K562 (cell line): Measurements from ENCODE around the gene OXA1L. TPM values are rescaled to one million over a fixed set of nuclear protein-coding genes. Genes with fewer than 3 reads are reported as not detected.

Source experiments
- ATAC-seq: fragments of 200-7000 bp; cut with Tn5 transposase; 3 replicates; pipeline ENCODE4 v1.9.1; 2020; ENCODE audit warnings: moderate library complexity
- BruUV-seq: library from RNA; stranded (reverse); fragments of 400-500 nt; replicated peaks from 2 replicates; lab custom pipeline; 2021; lab: Mats Ljungman, UMichigan
- CTCF ChIA-PET: fragments of 300-600 bp; formaldehyde crosslinking; extraction: SDS; loops from one replicate; lab custom pipeline; 2021; ENCODE audit warnings: low intra/inter-chr PET ratio; lab: Yijun Ruan, JAX
- POLR2A ChIA-PET: fragments of 300-600, 350-650 bp; sonication (Branson Sonifier 250); formaldehyde crosslinking; extraction: SDS; loops from one replicate; lab custom pipeline; 2021; ENCODE audit warnings: antibody characterized with exemption, inconsistent platforms; lab: Yijun Ruan, JAX
- DNase-seq, 4 experiments: peaks; one replicate each; pipeline versions ENCODE4 v3.0.0 to v3.0.0-alpha.2; 2011 to 2018; ENCODE audit warnings: low spot score in 3 of 4, mixed read lengths in 3 of 4; ENCODE audit errors: extremely low read depth in 1 of 4
- FAIRE-seq: peaks from 2 replicates; lab custom pipeline; 2011; peaks lifted over from hg19 to GRCh38; lab: Jason Lieb, UNC
- H2AFZ ChIP-seq: 2 replicates; pipeline ENCODE4 v1.6.0; 2011; ENCODE audit warnings: low read depth, low read length, control low read depth, inconsistent platforms
- H3K27ac ChIP-seq: fragments of 200-600 bp; 3 replicates; pipeline ENCODE4 v1.8.0; 2011; ENCODE audit warnings: low read depth, mild to moderate bottlenecking, control low read depth, inconsistent platforms, low read length, moderate library complexity, mixed read lengths; ENCODE audit errors: extremely low read depth
- H3K27me3 ChIP-seq, 2 experiments: fragments of 300-600 bp in 1 of 2; 2 replicates in 1 of 2; 3 replicates in 1 of 2; pipeline versions ENCODE4 v1.6.0 to v1.8.0; 2011; ENCODE audit warnings: inconsistent platforms in 2 of 2, low read length in 2 of 2, mild to moderate bottlenecking in 1 of 2, mixed read lengths in 1 of 2, moderate library complexity in 1 of 2; ENCODE audit not compliant: control insufficient read depth in 2 of 2, insufficient read depth in 2 of 2
- H3K36me3 ChIP-seq: fragments of 300-600 bp; 3 replicates; pipeline ENCODE4 v1.8.0; 2011; ENCODE audit warnings: mild to moderate bottlenecking, low read length, inconsistent platforms; ENCODE audit not compliant: control insufficient read depth, insufficient read depth
- H3K4me1 ChIP-seq, 2 experiments: fragments of 200-600 bp in 1 of 2; replicated peaks in 1 of 2; 2 replicates in 1 of 2; 3 replicates in 1 of 2; pipeline versions ENCODE4 v1.5.1 to v1.8.0; 2011; ENCODE audit warnings: inconsistent platforms in 2 of 2, low read length in 2 of 2, mild to moderate bottlenecking in 1 of 2, mixed read lengths in 1 of 2, moderate library complexity in 1 of 2; ENCODE audit not compliant: control insufficient read depth in 2 of 2, insufficient read depth in 2 of 2
- H3K4me2 ChIP-seq: 2 replicates; pipeline ENCODE4 v1.6.1; 2011; ENCODE audit warnings: low read length, control low read depth, inconsistent platforms, mixed read lengths; ENCODE audit not compliant: insufficient read depth
- H3K4me3 ChIP-seq: fragments of 200-600 bp; sonication (generic), shearing (Covaris generic); 2 replicates; pipeline ENCODE4 v1.5.1; 2016; ENCODE audit warnings: control low read depth, inconsistent platforms
- H3K79me2 ChIP-seq: fragments of 200-600 bp; 3 replicates; pipeline ENCODE4 v1.8.0; 2011; ENCODE audit warnings: low read length, inconsistent platforms; ENCODE audit not compliant: control insufficient read depth, insufficient read depth
- H3K9ac ChIP-seq, 2 experiments: 2 replicates each; pipeline versions ENCODE4 v1.6.0 to v1.6.1; 2011; ENCODE audit warnings: low read depth in 2 of 2, low read length in 2 of 2, control low read depth in 1 of 2, inconsistent platforms in 1 of 2, mild to moderate bottlenecking in 1 of 2, mixed read lengths in 1 of 2; ENCODE audit not compliant: insufficient read depth in 1 of 2
- H3K9me1 ChIP-seq: one replicate; pipeline ENCODE4 v1.6.0; 2011; ENCODE audit warnings: inconsistent platforms, mild to moderate bottlenecking, low read length, moderate library complexity; ENCODE audit not compliant: control insufficient read depth, insufficient read depth
- H3K9me3 ChIP-seq: replicated peaks from 2 replicates; pipeline ENCODE4 v1.5.1; 2011; ENCODE audit warnings: low read depth, low read length, inconsistent platforms; ENCODE audit not compliant: control insufficient read depth, insufficient read depth
- H4K20me1 ChIP-seq: replicated peaks from 2 replicates; pipeline ENCODE4 v1.6.1; 2011; ENCODE audit warnings: low read length, inconsistent platforms, mixed read lengths; ENCODE audit not compliant: control insufficient read depth, insufficient read depth
- ASH1L ChIP-seq: fragments of 450-650 bp; IDR thresholded peaks from 2 replicates; pipeline ENCODE4 v1.6.1; 2018; ENCODE audit warnings: borderline replicate concordance, mild to moderate bottlenecking, low read depth; ENCODE audit not compliant: partially characterized antibody
- CBFA2T3 ChIP-seq: fragments of 450-650 bp; IDR thresholded peaks from 2 replicates; pipeline ENCODE4 v1.6.1; 2017
- CEBPB ChIP-seq: fragments of 450-650 bp; IDR thresholded peaks from 2 replicates; pipeline ENCODE4 v1.6.1; 2016; ENCODE audit warnings: missing genetic modification characterization, missing compliant biosample characterization
- CEBPG ChIP-seq, 3 experiments: fragments of 200-800 bp in 1 of 3; sonication (Bioruptor generic) in 1 of 3; sonication (generic) in 1 of 3; formaldehyde crosslinking in 1 of 3; IDR thresholded peaks in 2 of 3; conservative IDR thresholded peaks in 1 of 3; 2 replicates each; pipeline versions ENCODE4 v1.6.1 to v1.8.0; 2016 to 2022; ENCODE audit warnings: missing compliant biosample characterization in 2 of 3, missing genetic modification characterization in 2 of 3, mild to moderate bottlenecking in 1 of 3, missing genetic modification reagents in 1 of 3
- NR3C1 ChIP-seq: sonication (generic); formaldehyde crosslinking; IDR thresholded peaks from 2 replicates; pipeline ENCODE4 v1.8.1; 2022; ENCODE audit warnings: missing genetic modification reagents
- PRPF4 ChIP-seq: fragments of 200-400 bp; formaldehyde crosslinking; IDR thresholded peaks from one replicate; pipeline ENCODE4 v1.6.1; 2017; ENCODE audit warnings: low read length, low read depth, mild to moderate bottlenecking; ENCODE audit not compliant: insufficient read depth, poor library complexity, severe bottlenecking
- SMARCA5 ChIP-seq: fragments of 450-650 bp; IDR thresholded peaks from 2 replicates; pipeline ENCODE4 v1.6.1; 2016
- ZNF785 ChIP-seq: fragments of 250-450 bp; sonication (Bioruptor Pico); IDR thresholded peaks from 2 replicates; pipeline ENCODE4 v1.4.0; 2020; ENCODE audit warnings: mild to moderate bottlenecking
- WGBS: fragments of 100-300 bp; shearing (Covaris generic); methylation state at CpG from one replicate; pipeline ENCODE4 v1.1.6; 2016; ENCODE audit warnings: low coverage, mixed read lengths; ENCODE audit not compliant: insufficient coverage; ENCODE audit errors: missing lambda C conversion rate; 5-methylcytosine and 5-hydroxymethylcytosine counted together
- in situ Hi-C: fragments of 300-500 bp; cut with MboI; formaldehyde crosslinking; loops from 4 replicates; pipeline ENCODE4 v1.15.0; 2018; ENCODE audit warnings: inconsistent platforms, mixed read lengths
- intact Hi-C: fragments of 100-400 bp; cut with micrococcal nuclease; formaldehyde crosslinking; loops from 2 replicates; pipeline ENCODE4 v1.14.2; 2022
- polyA plus RNA-seq, 8 experiments: library from polyadenylated mRNA; depleted of rRNA in 4 of 8; stranded (reverse) in 5 of 8; unstranded in 3 of 8; fragments of >200 nt; fragmentation: Nextera tagmentation in 2 of 8; fragmentation: Illumina TruSeq in 1 of 8; extraction: Ambion mirVana in 2 of 8; extraction: Trizol in 1 of 8; gene quantifications; 2 replicates each; pipeline versions ENCODE4 v1.2.1 to v1.2.3, GENCODE V29; 2011 to 2014; ENCODE audit warnings: inconsistent platforms in 1 of 8, missing spikeins in 1 of 8
- total RNA-seq, 7 experiments: library from RNA; depleted of rRNA in 6 of 7; stranded (reverse); fragments of >200 nt in 6 of 7; fragmentation: Illumina TruSeq in 2 of 7; extraction: Trizol in 2 of 7; gene quantifications; 2 replicates each; pipeline versions ENCODE4 v1.2.1 to v1.2.3, GENCODE V29; 2011 to 2021; ENCODE audit warnings: low replicate concordance in 1 of 7
- TF ChIP-seq, protein P1 (sequence below), 2 experiments: fragments of 450-650 bp in 1 of 2; sonication (generic) in 1 of 2; formaldehyde crosslinking; conservative IDR thresholded peaks; 2 replicates each; pipeline versions ENCODE4 v1.4.0 to v1.8.1; 2020 to 2022; ENCODE audit warnings: mild to moderate bottlenecking in 1 of 2, missing genetic modification reagents in 1 of 2
- TF ChIP-seq, protein P2 (sequence below): fragments of 250-450 bp; sonication (Bioruptor Pico); IDR thresholded peaks from 2 replicates; pipeline ENCODE4 v1.5.1; 2021; ENCODE audit warnings: mild to moderate bottlenecking

OXA1L gene
- total and polyA plus RNA-seq, 9 of the 15 experiments (the other 6 are each of a cell fraction or from before 2014, with no cell fraction given): 100 to 204 (median 145) TPM

DNA sequence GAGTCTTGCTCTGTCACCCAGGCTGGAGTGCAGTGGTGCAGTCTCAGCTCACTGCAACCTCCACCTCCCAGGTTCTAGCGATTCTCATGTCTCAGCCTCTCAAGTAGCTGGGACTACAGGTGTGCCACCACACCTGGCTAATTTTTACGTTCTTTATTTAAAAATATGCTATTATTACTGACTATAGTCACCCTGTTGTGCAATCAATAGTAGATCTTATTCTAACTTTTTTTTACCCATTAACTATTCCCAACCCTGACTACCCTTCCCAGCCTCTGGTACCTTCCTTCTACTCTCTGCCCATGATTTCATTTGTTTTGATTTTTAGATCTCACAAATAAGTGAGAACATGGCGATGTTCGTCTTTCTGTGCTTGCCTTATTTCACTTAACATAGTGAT lies 2.5 kb downstream of the OXA1L start:
- no peaks in the 10 kb centered on the region for H3K27me3 ChIP-seq
- in situ Hi-C loops (no loop called here), intact Hi-C loops (loop anchor here (5.0 to 10.0 kb wide), 2 partner anchors 54 to 558 kb away; no protein-coding TSS in a partner anchor)

More for the DNA sequence above, 2.5 kb downstream of the OXA1L start:
- no peaks in the 10 kb centered on the region for H3K9me1 ChIP-seq
- peaks cover 62% of the 10 kb centered on the region for H3K36me3 ChIP-seq
- no peak for TF ChIP-seq ASH1L
- TF ChIP-seq, protein P1, sequence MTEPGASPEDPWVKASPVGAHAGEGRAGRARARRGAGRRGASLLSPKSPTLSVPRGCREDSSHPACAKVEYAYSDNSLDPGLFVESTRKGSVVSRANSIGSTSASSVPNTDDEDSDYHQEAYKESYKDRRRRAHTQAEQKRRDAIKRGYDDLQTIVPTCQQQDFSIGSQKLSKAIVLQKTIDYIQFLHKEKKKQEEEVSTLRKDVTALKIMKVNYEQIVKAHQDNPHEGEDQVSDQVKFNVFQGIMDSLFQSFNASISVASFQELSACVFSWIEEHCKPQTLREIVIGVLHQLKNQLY (CRISPR knock-in tag; conservative IDR thresholded peaks at IDR 0.05): no peak
- TF ChIP-seq SMARCA5: no peak
- TF ChIP-seq, protein P2, sequence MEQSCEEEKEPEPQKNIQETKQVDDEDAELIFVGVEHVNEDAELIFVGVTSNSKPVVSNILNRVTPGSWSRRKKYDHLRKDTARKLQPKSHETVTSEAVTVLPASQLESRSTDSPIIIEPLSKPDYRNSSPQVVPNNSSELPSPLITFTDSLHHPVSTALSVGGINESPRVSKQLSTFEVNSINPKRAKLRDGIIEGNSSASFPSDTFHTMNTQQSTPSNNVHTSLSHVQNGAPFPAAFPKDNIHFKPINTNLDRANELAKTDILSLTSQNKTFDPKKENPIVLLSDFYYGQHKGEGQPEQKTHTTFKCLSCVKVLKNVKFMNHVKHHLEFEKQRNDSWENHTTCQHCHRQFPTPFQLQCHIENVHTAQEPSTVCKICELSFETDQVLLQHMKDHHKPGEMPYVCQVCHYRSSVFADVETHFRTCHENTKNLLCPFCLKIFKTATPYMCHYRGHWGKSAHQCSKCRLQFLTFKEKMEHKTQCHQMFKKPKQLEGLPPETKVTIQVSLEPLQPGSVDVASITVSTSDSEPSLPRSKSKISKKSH (CRISPR knock-in tag): no peak
- TF ChIP-seq CBFA2T3: no peak
- peak; percentile 53 for TF ChIP-seq CEBPB
- TF ChIP-seq ZNF785 (CRISPR knock-in tag): no peak
- no peak for TF ChIP-seq PRPF4
- no peak for TF ChIP-seq NR3C1
- TF ChIP-seq CEBPG (CRISPR knock-in tag; IDR thresholded peaks at IDR 0.05): no peak
- TF ChIP-seq CEBPG (tag; conservative IDR thresholded peaks at IDR 0.05 in 1 of 2, IDR thresholded peaks at IDR 0.05 in 1 of 2): 0 out of 4 replicates have a peak, but pooled peaks of 1 of the 2 experiments have one; percentile 36
- TF ChIP-seq, all 486 proteins: peak for 2
- Histone ChIP-seq H3K4me1 (peaks cover 7 to 10% of the 10 kb centered on the region in 2 experiments; a peak in 4 of 5 replicates), H4K20me1 (no peaks in the 10 kb centered on the region), H3K4me2 (no peak overlapping the region), H3K27ac (no peak overlapping the region), H2AFZ (no peak overlapping the region), H3K9me3 (no peaks in the 10 kb centered on the region), H3K9ac (no peak overlapping the region), H3K4me3 (no peak overlapping the region), H3K79me2 (peaks cover 39% of the 10 kb centered on the region)
- FAIRE-seq: no peak
- 94% methylated on average over 4 of the region's 4 CpGs for WGBS
- ATAC-seq: no peak
- BruUV-seq: no TSS peak
- ChIA-PET CTCF (no interaction called here), POLR2A (no interaction called here)
- DNase-seq: no peak
